Uterus (tissue), 2 donors: ENCODE measurements around the gene DNMT3L.

Experiments used
- CTCF ChIP-seq, 4 experiments: fragments of 200-600 bp in 2 of 4; fragments of 450-650 bp in 2 of 4; sonication (generic) in 2 of 4; IDR thresholded peaks; one replicate each; pipeline ENCODE4 v1.5.1; 2016 to 2019; ENCODE audit warnings: antibody characterized with exemption in 4 of 4, mild to moderate bottlenecking in 2 of 4, moderate library complexity in 1 of 4
- POLR2A ChIP-seq, 2 donors: fragments of 450-650 bp; IDR thresholded peaks; one replicate each; pipeline ENCODE4 v1.6.1; 2016; ENCODE audit warnings: antibody characterized with exemption in 2 of 2, mild to moderate bottlenecking in 1 of 2, moderate library complexity in 1 of 2

- no peak for TF ChIP-seq CTCF (IDR thresholded peaks at IDR 0.05)
- TF ChIP-seq POLR2A (IDR thresholded peaks at IDR 0.05) = no peak
These were observed 4.1 kb upstream of the DNMT3L start for GRCh38 chr21:44265734-44266270.
